GM10248 (cell line): ENCODE measurements around the gene OSTF1.
A peak's percentile ranks its signal among the peaks of the same experiment; 100 is the strongest.

ENCODE experiments used
- CTCF ChIA-PET: fragments of 300-600 bp; sonication (Branson Sonifier 250); formaldehyde crosslinking; extraction: SDS; loops from one replicate; lab custom pipeline; 2021; ENCODE audit warnings: antibody characterized with exemption; lab: Yijun Ruan, JAX
- POLR2A ChIA-PET: fragments of 350-650 bp; sonication (Branson Sonifier 250); formaldehyde crosslinking; extraction: SDS; loops from one replicate; lab custom pipeline; 2020; ENCODE audit warnings: antibody characterized with exemption; lab: Yijun Ruan, JAX
- DNase-seq: peaks from one replicate; pipeline ENCODE4 v3.0.0; 2012; ENCODE audit errors: extremely low spot score
- TF ChIP-seq, protein P1 (sequence below): IDR thresholded peaks from 2 replicates; pipeline ENCODE4 v1.5.1; 2012; ENCODE audit warnings: mild to moderate bottlenecking, low read depth; ENCODE audit errors: extremely low read depth, missing control alignments, control extremely low read depth

OSTF1 gene

DNA sequence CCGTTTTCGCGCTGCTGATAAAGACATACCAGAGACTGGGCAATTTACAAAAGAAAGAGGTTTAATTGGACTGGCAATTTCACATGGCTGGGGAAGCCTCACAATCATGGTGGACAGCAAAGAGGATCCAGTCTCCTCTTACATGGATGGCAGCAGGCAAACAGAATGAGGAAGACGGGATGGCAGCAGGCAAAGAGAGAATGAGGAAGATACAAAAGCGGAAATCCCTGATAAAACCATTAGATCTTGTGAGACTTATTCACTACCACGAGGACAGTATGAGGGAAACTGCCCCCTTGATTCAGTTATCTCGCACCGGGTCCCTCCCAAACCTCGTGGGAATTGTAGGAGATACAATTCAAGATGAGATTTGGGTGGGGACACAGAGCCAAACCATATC is 95.0 kb downstream of the OSTF1 start:
- TF ChIP-seq, protein P1, sequence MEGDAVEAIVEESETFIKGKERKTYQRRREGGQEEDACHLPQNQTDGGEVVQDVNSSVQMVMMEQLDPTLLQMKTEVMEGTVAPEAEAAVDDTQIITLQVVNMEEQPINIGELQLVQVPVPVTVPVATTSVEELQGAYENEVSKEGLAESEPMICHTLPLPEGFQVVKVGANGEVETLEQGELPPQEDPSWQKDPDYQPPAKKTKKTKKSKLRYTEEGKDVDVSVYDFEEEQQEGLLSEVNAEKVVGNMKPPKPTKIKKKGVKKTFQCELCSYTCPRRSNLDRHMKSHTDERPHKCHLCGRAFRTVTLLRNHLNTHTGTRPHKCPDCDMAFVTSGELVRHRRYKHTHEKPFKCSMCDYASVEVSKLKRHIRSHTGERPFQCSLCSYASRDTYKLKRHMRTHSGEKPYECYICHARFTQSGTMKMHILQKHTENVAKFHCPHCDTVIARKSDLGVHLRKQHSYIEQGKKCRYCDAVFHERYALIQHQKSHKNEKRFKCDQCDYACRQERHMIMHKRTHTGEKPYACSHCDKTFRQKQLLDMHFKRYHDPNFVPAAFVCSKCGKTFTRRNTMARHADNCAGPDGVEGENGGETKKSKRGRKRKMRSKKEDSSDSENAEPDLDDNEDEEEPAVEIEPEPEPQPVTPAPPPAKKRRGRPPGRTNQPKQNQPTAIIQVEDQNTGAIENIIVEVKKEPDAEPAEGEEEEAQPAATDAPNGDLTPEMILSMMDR = no peak
- POLR2A ChIA-PET = no interaction called here
- CTCF ChIA-PET = interaction anchor here (1.1 kb wide), 1 partner anchor 56 kb away, joined by 3 read pairs; no protein-coding TSS in a partner anchor
- no peak for DNase-seq

DNA sequence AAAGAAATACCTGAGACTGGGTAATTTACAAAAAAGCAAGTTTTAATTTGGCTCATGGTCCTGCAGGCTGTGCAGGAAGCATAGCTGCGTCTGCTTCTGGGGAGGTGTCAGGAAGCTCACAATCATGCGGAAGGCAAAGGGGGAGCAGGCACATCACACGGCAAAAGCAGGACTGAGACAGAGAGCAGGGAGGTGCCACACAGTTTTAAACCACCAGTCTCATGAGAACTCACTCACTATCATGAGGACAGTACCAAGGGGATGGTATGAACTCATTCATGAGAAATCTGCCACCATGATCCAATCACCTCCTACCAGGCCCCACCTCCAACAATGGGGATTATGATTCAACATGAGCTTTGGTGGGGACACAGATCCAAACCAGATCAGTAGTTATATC is 96.2 kb downstream of the OSTF1 start:
- POLR2A ChIA-PET = no interaction called here
- TF ChIP-seq, protein P1 = no peak
- no peak for DNase-seq
- CTCF ChIA-PET = interaction anchor here (0.8 to 3.6 kb wide), 10 partner anchors 8 to 306 kb away, joined by 3 to 28 read pairs (median 4); no protein-coding TSS in a partner anchor

DNA sequence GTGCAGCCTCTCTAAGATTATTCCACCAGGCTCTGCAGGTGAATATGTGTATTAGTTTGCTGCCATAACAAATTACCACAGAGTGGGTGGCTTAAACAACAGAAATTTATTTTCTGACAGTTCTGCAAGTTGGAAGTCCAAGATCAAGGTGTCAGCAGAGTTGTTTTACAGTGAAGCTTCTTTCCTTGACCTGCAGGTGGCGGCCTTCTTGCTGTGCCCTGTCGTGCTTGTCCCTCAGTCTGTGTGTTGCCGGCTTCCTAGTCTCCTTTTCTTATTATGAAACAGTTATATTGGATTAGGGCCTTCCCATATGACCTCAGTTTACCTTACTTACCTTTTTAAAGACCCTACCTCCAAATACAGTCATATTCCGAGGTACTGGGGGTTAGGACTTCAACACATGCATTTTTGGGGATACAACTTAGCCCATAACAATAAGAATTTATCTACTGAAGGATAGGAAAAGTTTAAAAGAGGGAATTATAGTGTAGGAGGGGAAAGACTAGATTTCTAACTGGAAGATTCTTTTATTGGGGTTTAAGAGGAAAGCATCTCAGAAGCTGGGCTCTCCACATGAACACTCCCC is 97.4 kb downstream of the OSTF1 start:
- ChIA-PET POLR2A (no interaction called here), CTCF (interaction anchor here (0.7 to 3.6 kb wide), 22 partner anchors 9 to 1112 kb away, joined by 3 to 28 read pairs (median 4); no protein-coding TSS in a partner anchor)
- TF ChIP-seq, protein P1 = peak; percentile 67
- peak; percentile 26 for DNase-seq

DNA sequence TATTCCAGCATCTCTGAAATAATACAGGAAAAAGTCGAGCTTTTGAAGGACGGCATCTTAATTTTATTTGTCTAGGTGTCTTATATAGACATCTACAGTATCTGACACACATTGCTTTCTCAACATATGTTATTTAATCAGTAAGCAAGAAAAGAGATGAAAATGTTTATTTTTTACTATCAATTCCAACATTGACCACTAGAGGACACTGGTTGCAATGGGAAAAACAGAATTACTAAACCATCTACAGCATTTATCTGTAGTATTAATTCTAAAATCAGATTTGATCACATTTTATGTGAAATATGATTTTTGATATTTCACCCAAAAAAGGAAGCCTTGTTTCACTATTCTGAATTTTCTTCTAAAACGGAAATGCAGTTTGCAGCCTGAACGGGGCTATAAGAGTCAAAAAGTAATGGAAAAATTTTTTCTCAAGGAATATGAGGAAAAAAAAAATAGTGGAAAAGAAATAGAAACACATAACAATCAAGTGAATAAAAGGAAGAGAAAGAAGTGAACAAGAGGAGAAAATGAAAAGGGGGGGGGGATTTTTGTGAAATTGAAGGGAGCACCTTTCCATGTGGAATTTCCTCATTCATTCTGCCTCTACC is 98.6 kb downstream of the OSTF1 start:
- POLR2A ChIA-PET = no interaction called here
- CTCF ChIA-PET = interaction anchor here (1.0 to 3.6 kb wide), 6 partner anchors 9 to 413 kb away, joined by 4 to 28 read pairs (median 10); no protein-coding TSS in a partner anchor
- TF ChIP-seq, protein P1 = peak; percentile 71
- DNase-seq = peak; percentile 29

DNA sequence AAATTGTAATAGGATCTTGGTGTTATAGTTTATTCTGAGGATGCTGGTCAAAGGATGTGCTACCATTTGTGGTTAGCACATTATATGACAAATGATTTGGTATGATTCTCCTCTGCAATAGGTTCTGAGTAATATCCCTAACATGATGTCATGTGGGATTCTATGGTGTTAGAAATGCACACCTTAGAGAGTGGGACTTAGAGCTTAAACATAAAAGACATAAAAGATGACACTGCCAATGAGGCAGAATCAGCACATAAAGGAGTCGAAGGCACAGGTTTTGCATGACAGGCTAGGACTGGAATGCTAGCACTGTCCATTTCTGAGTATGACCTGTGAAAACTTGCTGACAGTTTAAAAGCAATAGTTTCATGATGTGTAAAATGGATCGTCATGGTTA is 100.4 kb downstream of the OSTF1 start:
- POLR2A ChIA-PET = no interaction called here
- CTCF ChIA-PET = interaction anchor here (1.0 kb wide), 2 partner anchors 11 to 17 kb away, joined by 3 read pairs; no protein-coding TSS in a partner anchor
- TF ChIP-seq, protein P1 = no peak
- DNase-seq = no peak

DNA sequence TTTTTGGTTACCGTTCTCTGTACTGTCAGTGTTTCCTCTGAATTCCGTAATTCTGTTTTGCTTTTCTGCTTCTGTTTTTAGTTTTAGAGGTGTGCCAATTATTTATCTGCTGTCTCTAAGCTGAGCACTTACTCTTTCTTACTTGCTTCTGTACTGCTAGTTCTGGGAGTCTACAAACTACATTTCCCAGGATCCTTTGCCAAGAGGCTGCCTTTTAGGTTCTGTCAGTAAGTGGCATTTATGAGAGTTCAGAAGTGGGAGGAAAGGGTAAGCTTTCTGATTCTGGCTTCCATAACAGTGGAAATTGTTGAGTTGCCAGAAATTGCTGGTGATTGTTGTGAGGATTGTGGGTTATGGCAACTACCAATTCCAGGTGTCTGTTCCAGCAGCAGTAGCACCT is 102.4 kb downstream of the OSTF1 start:
- TF ChIP-seq, protein P1 = no peak
- no peak for DNase-seq
- ChIA-PET CTCF (interaction anchor here (1.1 kb wide), 1 partner anchor 11 kb away, joined by 3 read pairs; no protein-coding TSS in a partner anchor), POLR2A (no interaction called here)
